HCT116 (cell line): ENCODE data around the gene SLTM. TPM values are rescaled to one million over a fixed set of nuclear protein-coding genes. Genes with fewer than 3 reads are reported as not detected.
A peak's percentile ranks its signal among the peaks of the same experiment; 100 is the strongest.

ENCODE experiments used
- ATAC-seq: fragments of 200-7000 bp; cut with Tn5 transposase; 2 replicates; pipeline ENCODE4 v1.9.1; 2020; ENCODE audit warnings: mild to moderate bottlenecking, moderate library complexity
- BruUV-seq: library from RNA; stranded (reverse); fragments of 400-500 nt; replicated peaks from 2 replicates; lab custom pipeline; 2021; lab: Mats Ljungman, UMichigan
- CTCF ChIA-PET: fragments of 300-600 bp; sonication (Branson Sonifier 250); formaldehyde crosslinking; loops from one replicate; lab custom pipeline; 2021; ENCODE audit warnings: antibody characterized with exemption; lab: Charles Lee
- POLR2A ChIA-PET: fragments of 300-600, 350-600 bp; sonication (Branson Sonifier 250); formaldehyde crosslinking; loops from one replicate; lab custom pipeline; 2021; ENCODE audit warnings: antibody characterized with exemption; lab: Charles Lee
- RAD21 ChIA-PET, 2 experiments: fragments of 300-600 bp; sonication (Branson Sonifier 250); formaldehyde crosslinking; loops; one replicate each; lab custom pipeline; 2023; ENCODE audit warnings: low total read pairs in 2 of 2; ENCODE audit not compliant: uncharacterized antibody in 2 of 2, unreplicated experiment in 2 of 2, low non-redundant PET in 1 of 2; lab: Charles Lee
- DNase-seq: peaks from one replicate; pipeline ENCODE4 v3.0.0-alpha.2; 2010; ENCODE audit warnings: low read depth, low spot score
- H2AFZ ChIP-seq: fragments of 200-600 bp; shearing (Covaris generic), sonication (generic); 2 replicates; pipeline ENCODE4 v1.6.1; 2017; ENCODE audit warnings: low read depth, mixed run types, mixed read lengths, antibody characterized with exemption, low read length; ENCODE audit not compliant: poor library complexity, severe bottlenecking
- H3K27ac ChIP-seq: 2 replicates; pipeline ENCODE4 v1.5.1; 2012; ENCODE audit warnings: low read depth, low read length
- H3K27me3 ChIP-seq: fragments of 200-600 bp; sonication (generic); 2 replicates; pipeline ENCODE4 v1.6.1; 2016; ENCODE audit warnings: mixed run types, low read length, mixed read lengths; ENCODE audit not compliant: insufficient read depth
- H3K36me3 ChIP-seq, 2 experiments: fragments of 200-500 bp in 1 of 2; fragments of 200-600 bp in 1 of 2; sonication (Bioruptor generic) in 1 of 2; sonication (generic) in 1 of 2; 2 replicates each; pipeline versions ENCODE4 v1.5.1 to v1.6.1; 2014 to 2016; ENCODE audit warnings: low read length in 2 of 2, inconsistent platforms in 1 of 2, mixed read lengths in 1 of 2, mixed run types in 1 of 2; ENCODE audit not compliant: insufficient read depth in 2 of 2, control insufficient read depth in 1 of 2
- H3K4me1 ChIP-seq, 2 experiments: fragments of 200-600 bp in 1 of 2; sonication (generic) in 1 of 2; 2 replicates each; pipeline versions ENCODE4 v1.5.1 to v1.6.1; 2012 to 2017; ENCODE audit warnings: low read length in 2 of 2, inconsistent platforms in 1 of 2, mild to moderate bottlenecking in 1 of 2, mixed read lengths in 1 of 2, mixed run types in 1 of 2, moderate library complexity in 1 of 2; ENCODE audit not compliant: insufficient read depth in 2 of 2, control insufficient read depth in 1 of 2
- H3K4me2 ChIP-seq: fragments of 200-600 bp; sonication (generic); 2 replicates; pipeline ENCODE4 v1.6.1; 2017; ENCODE audit warnings: mixed run types, low read length, mixed read lengths
- H3K4me3 ChIP-seq, 2 experiments: fragments of 200-600 bp in 1 of 2; sonication (generic) in 1 of 2; replicated peaks in 1 of 2; 2 replicates each; pipeline ENCODE4 v1.5.1; 2011 to 2016; ENCODE audit warnings: low read length in 2 of 2, control low read depth in 1 of 2, low read depth in 1 of 2, mild to moderate bottlenecking in 1 of 2, mixed read lengths in 1 of 2, mixed run types in 1 of 2
- H3K79me2 ChIP-seq: fragments of 200-600 bp; sonication (generic); 2 replicates; pipeline ENCODE4 v1.6.1; 2017; ENCODE audit warnings: mild to moderate bottlenecking, mixed run types, low read length, moderate library complexity, mixed read lengths; ENCODE audit not compliant: insufficient read depth
- H3K9ac ChIP-seq: fragments of 200-600 bp; sonication (generic); 2 replicates; pipeline ENCODE4 v1.6.1; 2016; ENCODE audit warnings: low read length, mixed read lengths
- H3K9me2 ChIP-seq: fragments of 200-600 bp; sonication (generic), shearing (Covaris generic); 2 replicates; pipeline ENCODE4 v1.6.1; 2017; ENCODE audit warnings: mixed run types, mild to moderate bottlenecking, moderate library complexity; ENCODE audit not compliant: insufficient read depth
- H3K9me3 ChIP-seq, 2 experiments: fragments of 200-500 bp in 1 of 2; fragments of 200-600 bp in 1 of 2; sonication (Bioruptor generic) in 1 of 2; sonication (generic) in 1 of 2; 2 replicates each; pipeline ENCODE4 v1.6.1; 2014 to 2017; ENCODE audit warnings: low read length in 2 of 2, mixed read lengths in 2 of 2, inconsistent platforms in 1 of 2, low read depth in 1 of 2, mild to moderate bottlenecking in 1 of 2, mixed run types in 1 of 2, moderate library complexity in 1 of 2; ENCODE audit not compliant: control insufficient read depth in 1 of 2, insufficient read depth in 1 of 2
- H4K20me1 ChIP-seq: fragments of 200-600 bp; sonication (generic), shearing (Covaris generic); 2 replicates; pipeline ENCODE4 v1.6.1; 2017; ENCODE audit warnings: mixed run types, mild to moderate bottlenecking, moderate library complexity; ENCODE audit not compliant: insufficient read depth
- ATF3 ChIP-seq: IDR thresholded peaks from 2 replicates; pipeline ENCODE4 v1.6.1; 2012
- CBX3 ChIP-seq: IDR thresholded peaks from 2 replicates; pipeline ENCODE4 v1.6.1; 2012; ENCODE audit warnings: low read depth
- CTCF ChIP-seq, 3 experiments: fragments of 200-600 bp in 1 of 3; sonication (generic) in 1 of 3; IDR thresholded peaks in 2 of 3; conservative IDR thresholded peaks in 1 of 3; 2 replicates each; pipeline ENCODE4 v1.5.1; 2012 to 2017; ENCODE audit warnings: low read depth in 2 of 3, low read length in 2 of 3, antibody characterized with exemption in 1 of 3, borderline replicate concordance in 1 of 3, control low read depth in 1 of 3, mild to moderate bottlenecking in 1 of 3, mixed read lengths in 1 of 3, mixed run types in 1 of 3, moderate library complexity in 1 of 3; ENCODE audit not compliant: insufficient read depth in 1 of 3
- EZH2 ChIP-seq: fragments of 200-600 bp; sonication (generic); IDR thresholded peaks from 2 replicates; pipeline ENCODE4 v1.6.1; 2017; ENCODE audit warnings: antibody characterized with exemption, mixed run types
- JUND ChIP-seq: IDR thresholded peaks from 2 replicates; pipeline ENCODE4 v1.6.1; 2012
- POLR2AphosphoS5 ChIP-seq: IDR thresholded peaks from 2 replicates; pipeline ENCODE4 v1.6.1; 2011; ENCODE audit warnings: mild to moderate bottlenecking, low read depth, low read length, moderate library complexity
- SRF ChIP-seq: IDR thresholded peaks from 2 replicates; pipeline ENCODE4 v1.6.1; 2012; ENCODE audit warnings: low read depth
- ZFX ChIP-seq: fragments of 450-650 bp; IDR thresholded peaks from 2 replicates; pipeline ENCODE4 v1.6.1; 2017
- intact Hi-C: fragments of 100-400 bp; cut with micrococcal nuclease; formaldehyde crosslinking; loops from 2 replicates; pipeline ENCODE4 v1.10.0; 2022
- total RNA-seq: library from RNA; stranded (reverse); gene quantifications from one replicate; pipeline ENCODE4 v1.2.1, GENCODE V29; 2021; ENCODE audit not compliant: unreplicated experiment

SLTM gene
- total RNA-seq, 1 experiment from 2014 or later: 88.7 TPM

- Histone ChIP-seq H3K79me2 (no peaks in the 10 kb centered on the region), H3K4me3 (no peak overlapping the region), H3K9me3 (no peaks in the 10 kb centered on the region), H4K20me1 (no peaks in the 10 kb centered on the region), H3K27me3 (no peaks in the 10 kb centered on the region), H3K9ac (no peak overlapping the region), H3K36me3 (no peaks in the 10 kb centered on the region), H3K4me2 (no peak overlapping the region), H3K4me1 (peaks cover 5 to 18% of the 10 kb centered on the region in 2 experiments; a peak in 3 of 4 replicates), H3K27ac (peak overlapping the region; percentile 43; the same call in 1 of the 2 replicates), H2AFZ (no peak overlapping the region), H3K9me2 (no peaks in the 10 kb centered on the region)
- no TSS peak for BruUV-seq
- TF ChIP-seq ZFX (no peak), SRF (no peak), ATF3 (no peak), EZH2 (no peak), POLR2AphosphoS5 (no peak), CBX3 (no peak), CTCF (IDR thresholded peaks at IDR 0.05 in 2 of 3, conservative IDR thresholded peaks at IDR 0.05 in 1 of 3; ENCODE audit: borderline replicate concordance in 1 of 3, insufficient read depth in 1 of 3, low read depth in 2 of 3, low read length in 2 of 3) (no peak), JUND (no peak)
- ATAC-seq (no peak), DNase-seq (no peak)
- RAD21 ChIA-PET: no interaction called here
- intact Hi-C loops: no loop called here
- POLR2A ChIA-PET: no interaction called here
- CTCF ChIA-PET: no interaction called here
Observed at GRCh38 chr15:58864602-58865424, 68.7 kb downstream of the SLTM start.
